ENCODE results near the gene LY6G6F. TPM values are rescaled to one million over a fixed set of nuclear protein-coding genes. Genes with fewer than 3 reads are reported as not detected.
"Not testable (repeated sequence)": the region's sequence is repeated elsewhere in the genome, so short reads cannot be mapped to it uniquely, and the experiment has no call there.

Gene LY6G6F
- total RNA-seq, 1 donor from 2014 or later, result not detected

DNA sequence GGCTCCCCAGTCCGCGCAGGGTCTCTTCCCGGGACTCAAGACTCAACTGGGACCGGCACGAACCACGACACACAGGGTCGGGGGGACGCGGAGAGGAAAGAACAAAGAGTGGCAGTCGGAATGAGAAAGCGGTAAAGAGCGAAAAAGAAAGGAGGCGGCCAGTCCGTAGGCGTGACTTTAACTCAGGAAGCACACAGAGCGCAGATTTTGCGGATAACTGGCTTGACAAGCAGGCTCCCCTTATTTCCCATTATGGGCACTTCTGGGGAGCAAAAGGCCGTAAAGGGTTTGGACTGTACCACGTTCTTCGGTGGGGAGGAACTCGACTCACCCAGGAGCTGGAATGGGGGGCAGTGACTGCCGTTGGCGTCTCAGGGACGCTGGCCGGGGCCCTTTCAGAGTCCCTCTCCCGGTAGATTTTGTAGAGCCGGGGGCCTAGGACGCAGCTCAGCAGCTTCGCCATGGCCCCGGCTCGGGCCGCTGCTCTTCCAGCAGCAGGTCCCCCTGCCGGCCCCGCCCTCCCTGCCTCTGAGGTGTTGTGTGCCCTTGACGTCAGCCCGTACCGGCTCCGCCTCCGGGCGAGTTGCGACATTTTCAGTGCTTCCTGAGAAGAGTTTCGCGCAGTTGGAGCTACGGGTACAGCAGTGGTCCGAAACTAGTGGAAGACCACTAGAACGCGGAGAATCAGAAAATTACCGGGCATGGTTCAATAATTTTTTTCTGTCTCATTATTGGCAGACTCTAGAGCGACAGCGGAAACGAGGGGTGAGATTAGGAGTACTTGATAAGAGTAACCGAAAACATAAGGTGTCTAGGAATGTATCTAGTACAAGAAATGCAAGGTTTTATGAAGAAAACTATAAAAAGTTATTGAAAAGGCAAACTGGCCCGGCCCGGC, 3.6 kb upstream of the LY6G6F start, which contains the start of gene ABHD16A:
Gene ABHD16A (minus strand): TSS at position 506 of the 898 bp plus-strand sequence. CDS start 43 bp downstream, at position 463.
- H3K9me3 Mint-ChIP-seq, result no peaks in the 10 kb centered on the region
- peak within 1 kb of the TSS; percentile 91 for H3K4me3 Mint-ChIP-seq
- H3K27ac Mint-ChIP-seq, result peak within 1 kb of the TSS; percentile 97
- peaks cover 14% of the 10 kb centered on the region for H3K4me1 Mint-ChIP-seq (ENCODE audit: unreplicated experiment)
- no peaks in the 10 kb centered on the region for H3K27me3 Mint-ChIP-seq
- peaks cover 4% of the 10 kb centered on the region for H3K36me3 Mint-ChIP-seq
- TF ChIP-seq, protein P1, sequence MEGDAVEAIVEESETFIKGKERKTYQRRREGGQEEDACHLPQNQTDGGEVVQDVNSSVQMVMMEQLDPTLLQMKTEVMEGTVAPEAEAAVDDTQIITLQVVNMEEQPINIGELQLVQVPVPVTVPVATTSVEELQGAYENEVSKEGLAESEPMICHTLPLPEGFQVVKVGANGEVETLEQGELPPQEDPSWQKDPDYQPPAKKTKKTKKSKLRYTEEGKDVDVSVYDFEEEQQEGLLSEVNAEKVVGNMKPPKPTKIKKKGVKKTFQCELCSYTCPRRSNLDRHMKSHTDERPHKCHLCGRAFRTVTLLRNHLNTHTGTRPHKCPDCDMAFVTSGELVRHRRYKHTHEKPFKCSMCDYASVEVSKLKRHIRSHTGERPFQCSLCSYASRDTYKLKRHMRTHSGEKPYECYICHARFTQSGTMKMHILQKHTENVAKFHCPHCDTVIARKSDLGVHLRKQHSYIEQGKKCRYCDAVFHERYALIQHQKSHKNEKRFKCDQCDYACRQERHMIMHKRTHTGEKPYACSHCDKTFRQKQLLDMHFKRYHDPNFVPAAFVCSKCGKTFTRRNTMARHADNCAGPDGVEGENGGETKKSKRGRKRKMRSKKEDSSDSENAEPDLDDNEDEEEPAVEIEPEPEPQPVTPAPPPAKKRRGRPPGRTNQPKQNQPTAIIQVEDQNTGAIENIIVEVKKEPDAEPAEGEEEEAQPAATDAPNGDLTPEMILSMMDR (conservative IDR thresholded peaks at IDR 0.05), result peak; percentile 32
- DNase-seq (ENCODE audit: extremely low spot score, unreplicated experiment), result peak; percentile 98

DNA sequence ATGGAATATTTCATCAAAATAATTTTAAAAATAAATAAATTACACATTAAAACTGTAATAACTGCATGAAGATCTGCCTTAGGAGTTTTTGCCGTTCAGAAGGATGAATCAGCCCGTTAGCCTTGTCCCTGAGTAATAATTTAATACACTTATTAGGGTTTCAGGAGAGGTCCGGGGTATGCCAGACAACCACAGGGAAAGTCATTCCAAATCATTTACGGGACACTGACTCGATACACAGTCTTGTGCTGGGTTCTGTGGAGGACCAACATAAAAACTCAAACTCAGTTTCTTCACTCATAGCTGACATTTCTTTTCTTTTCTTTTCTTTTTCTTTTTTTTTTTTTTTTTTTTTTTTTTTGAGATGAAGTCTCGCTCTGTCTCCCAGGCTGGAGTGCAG, 735 bp upstream of the LY6G6F start:
- TF ChIP-seq, protein P1 (conservative IDR thresholded peaks at IDR 0.05), result no peak
- H3K27ac Mint-ChIP-seq, result no peak overlapping the region
- no peaks in the 10 kb centered on the region for H3K27me3 Mint-ChIP-seq
- no peak overlapping the region for H3K4me3 Mint-ChIP-seq
- peaks cover 3% of the 10 kb centered on the region for H3K36me3 Mint-ChIP-seq
- DNase-seq (ENCODE audit: extremely low spot score, unreplicated experiment), result no peak
- H3K9me3 Mint-ChIP-seq, result no peaks in the 10 kb centered on the region
- peaks cover 18% of the 10 kb centered on the region for H3K4me1 Mint-ChIP-seq (ENCODE audit: unreplicated experiment)

DNA sequence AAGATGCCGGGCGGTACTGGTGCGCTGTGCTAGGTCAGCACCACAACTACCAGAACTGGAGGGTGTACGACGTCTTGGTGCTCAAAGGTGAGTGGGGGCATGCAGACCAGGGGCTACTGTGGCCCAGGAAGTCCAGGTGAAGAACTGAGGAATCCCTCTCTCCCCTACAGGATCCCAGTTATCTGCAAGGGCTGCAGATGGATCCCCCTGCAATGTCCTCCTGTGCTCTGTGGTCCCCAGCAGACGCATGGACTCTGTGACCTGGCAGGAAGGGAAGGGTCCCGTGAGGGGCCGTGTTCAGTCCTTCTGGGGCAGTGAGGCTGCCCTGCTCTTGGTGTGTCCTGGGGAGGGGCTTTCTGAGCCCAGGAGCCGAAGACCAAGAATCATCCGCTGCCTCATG, 1.0 kb downstream of the LY6G6F start:
- no peak overlapping the region for H3K4me3 Mint-ChIP-seq
- H3K27ac Mint-ChIP-seq, result no peak overlapping the region
- H3K27me3 Mint-ChIP-seq, result no peaks in the 10 kb centered on the region
- TF ChIP-seq, protein P1 (conservative IDR thresholded peaks at IDR 0.05), result no peak
- H3K36me3 Mint-ChIP-seq, result no peaks in the 10 kb centered on the region
- no peaks in the 10 kb centered on the region for H3K9me3 Mint-ChIP-seq
- peaks cover 16% of the 10 kb centered on the region for H3K4me1 Mint-ChIP-seq (ENCODE audit: unreplicated experiment)
- DNase-seq (ENCODE audit: extremely low spot score, unreplicated experiment), result no peak

DNA sequence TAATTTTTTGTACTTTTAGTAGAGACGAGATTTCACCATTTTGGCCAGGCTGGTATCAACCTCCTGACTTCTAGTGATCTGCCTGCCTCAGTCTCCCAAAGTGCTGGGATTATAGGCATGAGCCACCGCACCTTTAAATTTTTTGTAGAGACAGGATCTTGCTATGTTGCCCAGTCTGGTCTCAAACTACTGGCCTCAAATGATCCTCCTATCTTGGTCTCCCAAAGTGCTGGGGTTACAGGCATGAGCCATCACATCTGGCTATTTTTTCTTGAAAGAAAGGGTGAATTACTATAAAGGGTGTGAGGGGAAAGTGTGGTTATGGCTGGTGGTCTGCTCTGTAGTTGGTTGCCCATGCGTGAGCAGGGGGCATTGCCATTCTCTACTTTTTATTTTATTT, 1.6 kb downstream of the LY6G6F start:
- no peak overlapping the region for H3K27ac Mint-ChIP-seq
- DNase-seq (ENCODE audit: extremely low spot score, unreplicated experiment), result no peak
- no peaks in the 10 kb centered on the region for H3K9me3 Mint-ChIP-seq
- no peaks in the 10 kb centered on the region for H3K36me3 Mint-ChIP-seq
- H3K27me3 Mint-ChIP-seq, result no peaks in the 10 kb centered on the region
- peaks cover 18% of the 10 kb centered on the region for H3K4me1 Mint-ChIP-seq (ENCODE audit: unreplicated experiment)
- no peak overlapping the region for H3K4me3 Mint-ChIP-seq
- TF ChIP-seq, protein P1 (conservative IDR thresholded peaks at IDR 0.05), result no peak

DNA sequence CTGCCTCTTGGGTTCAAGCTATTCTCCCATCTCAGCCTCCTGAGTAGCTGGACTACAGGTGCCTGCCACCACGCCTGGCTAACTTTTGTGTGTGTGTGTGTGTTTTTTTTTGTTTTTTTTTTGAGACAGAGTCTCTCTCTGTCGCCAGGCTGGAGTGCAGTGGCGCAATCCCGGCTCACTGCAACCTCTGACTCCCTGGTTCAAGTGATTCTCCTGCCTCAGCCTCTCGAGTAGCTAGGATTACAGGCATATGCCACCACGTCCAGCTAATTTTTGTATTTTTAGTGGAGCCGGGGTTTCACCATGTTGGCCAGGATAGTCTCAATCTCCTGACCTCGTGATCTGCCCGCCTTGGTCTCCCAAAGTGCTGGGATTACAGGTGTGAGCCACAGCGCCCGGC, 2.5 kb downstream of the LY6G6F start:
- H3K9me3 Mint-ChIP-seq; H3K36me3 Mint-ChIP-seq; H3K27me3 Mint-ChIP-seq; H3K27ac Mint-ChIP-seq; H3K4me3 Mint-ChIP-seq; DNase-seq (ENCODE audit: extremely low spot score, unreplicated experiment): not testable (repeated sequence)
- peaks cover 22% of the 10 kb centered on the region for H3K4me1 Mint-ChIP-seq (ENCODE audit: unreplicated experiment)

DNA sequence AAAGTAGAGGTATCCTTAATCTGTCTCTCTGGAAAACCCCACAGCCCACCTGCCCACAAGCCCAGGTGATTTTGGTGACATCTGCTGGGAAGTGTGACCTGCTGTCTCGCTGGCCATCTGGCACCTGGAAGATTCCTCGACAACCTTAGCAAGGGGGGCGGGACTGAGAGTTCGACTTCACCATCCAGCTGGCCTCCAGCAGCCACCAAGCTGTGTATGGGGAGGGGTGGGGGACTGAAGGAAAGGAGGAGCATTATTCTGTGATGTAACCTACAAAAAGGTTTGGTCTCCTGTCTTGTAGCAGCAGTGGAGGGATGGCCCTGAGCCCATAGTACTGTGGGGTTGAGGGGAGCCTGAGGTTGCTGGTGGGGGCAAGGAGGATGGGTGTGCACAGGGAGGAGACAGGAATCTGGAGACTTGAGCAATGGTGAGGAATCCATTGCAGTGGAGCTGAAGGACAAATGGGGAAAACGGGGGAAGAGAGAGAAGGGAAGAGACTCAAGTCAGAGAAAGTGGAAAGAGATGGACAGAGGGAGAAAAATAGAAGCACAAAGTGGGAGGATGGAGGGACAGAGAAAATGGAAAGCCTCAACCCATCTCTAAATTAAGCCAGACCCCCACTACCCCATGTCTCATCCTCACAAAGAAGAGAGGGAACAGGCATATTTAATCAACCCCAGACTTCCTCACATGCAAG, 4.0 kb downstream of the LY6G6F start:
- H3K27ac Mint-ChIP-seq, result no peak overlapping the region

More for the DNA sequence above, 4.0 kb downstream of the LY6G6F start:
- no peaks in the 10 kb centered on the region for H3K36me3 Mint-ChIP-seq
- TF ChIP-seq, protein P1 (conservative IDR thresholded peaks at IDR 0.05), result no peak
- no peak for DNase-seq (ENCODE audit: extremely low spot score, unreplicated experiment)
- H3K9me3 Mint-ChIP-seq, result no peaks in the 10 kb centered on the region
- no peak overlapping the region for H3K4me3 Mint-ChIP-seq
- H3K4me1 Mint-ChIP-seq (ENCODE audit: unreplicated experiment), result peaks cover 26% of the 10 kb centered on the region
- H3K27me3 Mint-ChIP-seq, result no peaks in the 10 kb centered on the region

Measured in type B pancreatic cell (in vitro differentiated cells).